Gastrocnemius medialis (tissue), 4 donors: ENCODE results near the gene ZFYVE26.

Experiments used
- CTCF ChIP-seq, 5 experiments: fragments of 450-650 bp in 3 of 5; fragments of 200-600 bp in 2 of 5; sonication (generic) in 2 of 5; IDR thresholded peaks in 4 of 5; conservative IDR thresholded peaks in 1 of 5; 1 replicate in 4 of 5; 2 replicates in 1 of 5; pipeline ENCODE4 v1.5.1; 2016 to 2019; ENCODE audit warnings: antibody characterized with exemption in 5 of 5, mild to moderate bottlenecking in 3 of 5, moderate library complexity in 3 of 5
- POLR2A ChIP-seq, 2 donors: fragments of 450-650 bp; IDR thresholded peaks; one replicate each; pipeline ENCODE4 v1.6.1; 2017; ENCODE audit warnings: antibody characterized with exemption in 2 of 2, mild to moderate bottlenecking in 2 of 2, moderate library complexity in 2 of 2

GRCh38 chr14:67806246-67806645 lies 10.1 kb downstream of the ZFYVE26 start:
- no peak for TF ChIP-seq CTCF (IDR thresholded peaks at IDR 0.05 in 4 of 5, conservative IDR thresholded peaks at IDR 0.05 in 1 of 5)
- TF ChIP-seq POLR2A (IDR thresholded peaks at IDR 0.05) = no peak
